ENCODE measurements around the gene NXNL2.

The NXNL2 gene

GRCh38 chr9:88534456-88535225 is at the start of gene NXNL2:
Gene NXNL2, plus strand, starts transcription at chr9:88535178. Its CDS starts 257 bp downstream, at chr9:88535435.
- no peak for DNase-seq

GRCh38 chr9:88488166-88488565 is 46.8 kb upstream of the NXNL2 start:
- no peak for DNase-seq

DNA sequence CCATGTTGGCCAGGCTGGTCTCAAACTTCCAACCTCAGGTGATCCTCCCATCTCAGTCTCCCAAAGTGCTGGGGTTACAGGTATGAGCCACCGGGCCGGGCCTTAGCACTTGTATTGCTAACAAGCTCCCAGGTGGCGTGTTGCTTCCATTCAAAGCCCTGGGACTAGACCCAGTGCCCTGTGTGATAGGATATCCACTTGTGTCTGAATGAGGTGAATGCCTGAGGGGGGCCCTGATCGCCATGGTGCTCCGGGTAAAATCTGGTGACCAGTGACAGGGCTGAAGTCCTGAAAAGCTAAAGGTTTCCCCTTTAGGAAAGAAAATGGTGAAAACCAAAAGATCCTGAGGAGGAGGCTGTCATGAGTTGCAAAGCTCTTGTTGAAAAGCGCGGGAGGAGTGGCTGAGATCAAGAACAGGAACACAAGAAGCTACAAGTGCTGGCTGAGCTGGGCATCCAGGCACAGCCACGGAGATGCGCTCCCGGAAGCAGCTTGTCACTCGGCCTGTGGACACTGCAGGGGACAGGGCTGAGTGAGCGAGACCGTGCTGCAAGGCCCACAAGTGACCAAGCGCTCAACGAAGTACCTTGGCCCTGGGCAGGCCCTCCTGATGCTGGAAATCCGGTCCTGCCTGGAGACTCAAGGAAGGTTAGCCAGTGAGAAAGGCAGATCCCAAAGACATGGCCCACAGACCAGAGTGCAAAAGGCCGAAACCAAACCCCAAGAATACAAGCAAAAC is 39.8 kb upstream of the NXNL2 start:
- DNase-seq: no peak

- no peak for DNase-seq
These were observed 37.8 kb upstream of the NXNL2 start for GRCh38 chr9:88497224-88497623.

DNA sequence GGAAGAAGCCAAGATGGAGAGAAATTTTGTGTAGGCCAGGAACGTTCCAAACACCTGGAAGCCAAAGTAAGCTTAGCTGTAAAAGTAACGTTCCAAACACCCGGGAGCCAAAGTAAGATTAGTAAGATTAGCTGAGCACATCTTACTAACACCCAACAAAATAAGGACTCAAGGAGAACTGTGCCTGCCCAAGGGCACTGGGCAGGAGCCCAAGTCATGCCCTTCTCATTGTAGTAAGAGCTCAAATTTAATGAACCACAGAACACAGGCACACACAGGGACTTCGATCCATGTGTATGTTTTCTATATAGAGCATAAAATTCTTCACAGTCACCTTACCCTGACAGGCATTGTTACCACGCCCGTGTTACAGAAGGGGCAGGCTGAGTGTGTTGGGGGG is 36.1 kb upstream of the NXNL2 start:
- no peak for DNase-seq

DNA sequence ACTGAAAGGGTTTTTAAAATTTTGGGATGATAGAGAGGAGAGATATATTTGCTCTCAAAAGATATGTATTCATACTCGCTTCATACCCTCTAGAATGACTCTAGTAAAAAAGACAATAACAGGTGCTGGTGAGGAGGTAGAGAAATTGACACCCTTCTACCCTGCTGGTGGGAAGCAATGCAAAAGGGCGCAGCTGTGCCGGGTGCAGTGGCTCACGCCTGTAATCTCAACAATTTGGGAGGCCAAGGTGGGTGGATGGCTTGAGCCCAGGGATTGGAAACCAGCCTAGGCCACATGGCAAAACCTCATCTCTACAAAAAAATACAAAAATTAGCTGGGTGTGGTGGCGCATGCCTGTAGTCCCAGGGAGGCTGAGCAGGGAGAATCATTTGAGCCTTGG is 33.9 kb upstream of the NXNL2 start:
- DNase-seq: no peak

DNA sequence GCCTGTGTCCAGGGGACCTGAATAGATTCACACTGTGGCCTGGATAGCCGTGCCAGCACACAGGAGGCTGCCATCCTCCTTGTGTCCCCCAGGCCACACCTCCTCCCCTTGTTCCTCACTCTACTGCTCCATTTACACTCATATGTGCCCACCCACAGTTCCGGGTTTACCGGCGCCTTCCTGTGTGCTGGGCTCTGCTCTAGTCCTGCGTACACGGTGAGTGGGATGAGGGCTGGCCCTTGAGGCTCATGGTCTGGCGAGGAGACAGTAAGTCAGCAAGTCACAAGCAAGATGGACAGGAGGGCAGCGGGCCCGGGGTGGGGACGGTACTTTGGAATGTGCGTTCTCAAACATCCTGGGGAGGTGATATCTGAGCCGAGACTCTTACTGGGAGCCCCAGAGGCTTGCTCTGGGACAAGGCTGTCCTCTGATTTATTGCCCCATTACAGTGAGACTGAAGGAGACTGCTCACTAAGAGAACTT is 32.4 kb upstream of the NXNL2 start:
- no peak for DNase-seq

- DNase-seq: no peak
These were observed 31.7 kb upstream of the NXNL2 start for GRCh38 chr9:88503081-88503844.

DNA sequence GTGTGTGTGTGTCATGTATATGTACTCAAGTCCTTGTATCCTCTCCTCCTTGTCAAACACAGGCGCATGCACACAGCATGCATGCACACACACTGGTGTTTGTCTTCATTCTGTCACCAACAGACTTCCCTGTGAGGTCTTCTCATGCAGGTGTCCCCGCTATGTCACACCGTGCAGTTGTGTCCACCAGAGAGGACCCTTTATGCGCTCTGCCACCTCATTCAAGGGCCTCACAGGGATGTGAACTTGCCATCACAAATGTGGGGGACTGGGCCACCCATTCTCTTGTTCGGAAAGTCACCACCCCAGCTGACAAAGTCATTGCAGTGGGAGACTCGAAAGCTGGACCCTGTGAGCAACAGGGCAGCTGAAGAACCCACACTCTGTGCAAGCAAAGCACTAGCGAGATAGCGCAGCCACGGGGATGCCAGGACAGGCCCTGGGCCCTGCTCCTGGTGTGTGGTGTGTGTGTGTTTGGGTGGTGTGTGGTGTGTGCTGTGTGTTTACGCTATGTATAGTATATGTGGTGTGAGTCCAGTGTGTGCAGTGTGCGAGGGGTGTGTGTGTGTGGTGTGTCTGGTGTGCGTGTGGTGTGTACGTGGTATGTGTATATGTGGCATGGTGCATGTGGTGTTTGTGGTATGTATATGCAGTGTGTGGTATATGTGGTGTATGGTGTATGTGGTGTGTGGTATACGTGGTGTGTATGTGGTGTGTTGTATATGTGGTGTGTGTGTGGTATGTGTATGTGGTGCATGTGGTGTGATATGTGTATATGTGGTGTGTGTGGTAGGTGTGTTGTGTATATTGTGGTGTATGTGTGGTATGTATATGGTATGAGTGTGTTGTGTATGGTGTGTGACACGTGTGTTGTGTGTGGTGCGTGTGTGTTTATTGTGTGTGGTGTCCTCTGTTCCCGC is 30.9 kb upstream of the NXNL2 start:
- no peak for DNase-seq

DNA sequence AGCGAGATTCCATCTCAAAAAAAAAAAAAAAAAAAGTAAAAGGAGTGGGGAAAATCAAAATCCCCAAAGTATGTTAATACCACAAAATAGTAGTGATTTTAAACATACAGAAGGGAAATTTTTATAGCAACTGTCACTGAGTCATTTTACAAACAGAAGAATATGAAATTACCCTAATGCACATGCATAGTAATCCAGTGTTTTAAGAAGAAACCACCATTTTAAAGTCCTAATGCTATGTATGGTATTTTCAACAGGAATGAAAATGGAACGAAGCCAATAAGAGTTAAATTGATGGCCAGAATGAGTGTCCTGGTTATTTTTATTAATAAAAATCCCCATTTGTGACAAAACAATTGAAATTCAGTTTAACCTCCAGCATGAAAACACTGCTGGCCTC is 26.7 kb upstream of the NXNL2 start:
- no peak for DNase-seq

- DNase-seq: no peak
These were observed 23.1 kb upstream of the NXNL2 start for GRCh38 chr9:88511906-88512305.

- no peak for DNase-seq
These were observed 20.7 kb upstream of the NXNL2 start for GRCh38 chr9:88514247-88514646.

DNA sequence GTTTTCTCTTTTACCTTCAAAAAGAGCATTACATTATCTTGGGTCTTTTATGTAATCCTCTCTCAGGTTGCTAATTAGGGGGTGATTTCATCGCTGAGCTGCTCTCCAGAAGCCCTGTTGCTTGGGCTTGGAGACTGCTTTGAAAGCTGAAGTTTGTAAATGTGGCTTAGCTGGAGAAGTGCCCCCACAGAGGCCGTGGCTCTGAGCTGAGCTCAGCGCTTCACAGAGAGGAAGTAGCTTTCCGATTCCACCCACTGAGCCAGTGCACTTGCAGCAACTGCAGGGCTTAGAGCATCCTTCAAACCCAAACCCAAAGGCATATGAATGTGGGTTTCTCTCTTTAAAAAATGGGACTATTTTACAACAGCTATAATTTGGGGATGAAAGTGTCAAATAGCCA is 13.7 kb upstream of the NXNL2 start:
- DNase-seq: no peak

DNA sequence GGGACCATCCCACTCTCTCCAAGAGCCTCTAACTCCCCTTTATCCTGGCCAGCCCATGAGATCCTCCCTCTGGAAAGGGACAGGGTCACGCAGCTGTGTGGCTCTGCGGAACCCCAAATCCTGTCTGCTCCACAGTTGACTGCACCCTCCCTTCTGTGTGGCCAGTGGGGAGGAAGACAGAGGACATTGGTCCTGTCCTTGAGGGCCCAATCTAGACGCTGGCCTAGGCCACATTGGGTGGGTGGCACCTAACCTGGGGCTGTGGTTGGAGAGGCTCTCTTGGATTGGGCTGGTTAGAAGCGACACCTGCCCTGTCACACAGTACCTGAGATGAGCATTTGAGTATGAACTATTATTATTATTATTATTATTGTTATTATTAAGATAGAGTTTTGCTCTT is 12.6 kb upstream of the NXNL2 start:
- DNase-seq: no peak

DNA sequence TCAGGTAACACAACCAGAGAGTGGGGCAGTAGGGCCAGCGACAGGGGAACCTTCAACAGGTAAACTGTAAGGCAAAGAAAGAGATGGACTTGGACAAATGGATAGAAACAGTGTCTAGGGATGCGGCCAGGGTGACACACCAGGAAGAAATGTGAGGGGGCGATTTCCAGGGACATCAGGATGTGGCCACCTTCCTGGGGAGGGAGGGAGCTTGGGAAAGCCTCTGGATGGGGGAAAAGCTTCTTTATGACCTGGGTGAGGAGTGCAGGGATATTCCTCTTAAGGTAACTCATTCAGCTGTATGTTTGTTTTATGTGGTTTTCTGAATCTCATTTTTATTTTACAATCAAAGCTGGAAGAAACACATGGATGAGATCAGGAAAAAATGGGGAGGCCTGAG is 11.9 kb upstream of the NXNL2 start:
- DNase-seq: no peak

- no peak for DNase-seq
These were observed 10.1 kb upstream of the NXNL2 start for GRCh38 chr9:88524911-88525310.

DNA sequence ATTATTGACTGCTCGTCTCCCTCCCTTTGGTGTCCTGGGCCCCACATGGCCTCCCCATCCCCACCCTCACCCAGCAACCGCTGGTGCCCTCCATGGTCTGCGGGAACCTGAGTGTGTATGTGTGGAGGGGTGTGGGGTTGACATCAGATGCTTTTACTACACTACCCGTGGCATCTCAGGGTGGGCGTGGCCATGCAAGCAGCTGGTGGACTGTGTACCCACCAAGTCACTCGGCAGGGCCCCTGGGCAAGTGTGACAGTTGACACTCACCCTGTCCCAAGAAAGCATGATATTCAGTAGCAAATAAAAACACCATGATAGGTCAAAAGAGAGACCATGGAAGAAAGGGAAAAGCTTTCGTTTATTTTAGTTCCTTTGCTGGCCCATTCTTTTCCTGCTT is 7.4 kb upstream of the NXNL2 start:
- no peak for DNase-seq

DNA sequence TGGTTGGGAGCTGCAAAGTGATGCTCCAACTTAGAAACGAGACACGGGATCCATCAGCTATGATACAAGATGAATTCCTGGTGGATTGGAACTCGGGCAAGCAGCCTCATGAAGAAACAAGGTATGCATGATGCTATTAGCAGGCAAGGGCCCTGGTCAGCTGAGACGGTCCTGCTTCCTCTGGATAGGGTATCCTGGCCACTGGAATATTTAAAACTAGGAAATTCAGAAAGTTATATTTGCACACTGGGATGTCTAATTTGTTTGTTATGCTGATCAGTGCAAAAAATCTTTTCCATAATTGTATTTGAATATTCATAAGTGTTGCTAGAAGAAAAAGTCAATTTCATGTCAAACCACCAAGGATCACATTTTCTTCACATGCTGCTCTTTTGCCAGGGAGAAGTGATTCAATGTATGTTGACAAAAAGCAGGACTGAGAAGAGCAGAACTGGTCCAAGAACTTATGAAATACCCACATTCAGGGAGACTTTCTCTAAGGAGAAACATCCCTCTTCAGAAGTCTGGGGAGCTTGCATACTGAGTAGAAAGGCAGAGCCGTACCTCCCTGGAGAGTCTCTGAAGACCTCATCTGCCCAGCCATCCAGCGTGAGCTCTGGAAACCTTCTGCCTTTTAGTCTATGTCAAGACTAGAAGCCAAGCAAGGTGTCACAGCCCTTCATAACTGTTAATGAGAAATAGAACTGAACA is 6.7 kb upstream of the NXNL2 start:
- DNase-seq: no peak

GRCh38 chr9:88529496-88529895 is 5.5 kb upstream of the NXNL2 start:
- DNase-seq: no peak

DNA sequence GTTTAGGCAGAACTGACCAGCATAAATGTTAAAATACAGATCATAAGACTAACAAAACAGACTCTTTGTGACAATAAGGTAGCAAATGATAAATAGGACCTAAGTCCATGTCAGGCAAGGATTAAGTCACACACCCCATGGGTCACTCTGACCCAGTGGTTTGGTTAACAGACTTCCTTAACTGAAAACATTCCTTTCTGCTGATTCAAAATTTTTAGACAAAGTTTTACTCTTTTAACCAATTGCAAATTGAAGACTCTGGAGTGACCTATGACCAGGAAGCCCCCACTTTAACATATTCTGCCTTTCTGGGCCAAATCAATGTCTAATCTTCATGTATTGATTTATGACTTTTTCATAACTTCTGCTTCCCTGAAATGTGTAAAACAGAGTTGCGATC is 4.9 kb upstream of the NXNL2 start:
- no peak for DNase-seq

DNA sequence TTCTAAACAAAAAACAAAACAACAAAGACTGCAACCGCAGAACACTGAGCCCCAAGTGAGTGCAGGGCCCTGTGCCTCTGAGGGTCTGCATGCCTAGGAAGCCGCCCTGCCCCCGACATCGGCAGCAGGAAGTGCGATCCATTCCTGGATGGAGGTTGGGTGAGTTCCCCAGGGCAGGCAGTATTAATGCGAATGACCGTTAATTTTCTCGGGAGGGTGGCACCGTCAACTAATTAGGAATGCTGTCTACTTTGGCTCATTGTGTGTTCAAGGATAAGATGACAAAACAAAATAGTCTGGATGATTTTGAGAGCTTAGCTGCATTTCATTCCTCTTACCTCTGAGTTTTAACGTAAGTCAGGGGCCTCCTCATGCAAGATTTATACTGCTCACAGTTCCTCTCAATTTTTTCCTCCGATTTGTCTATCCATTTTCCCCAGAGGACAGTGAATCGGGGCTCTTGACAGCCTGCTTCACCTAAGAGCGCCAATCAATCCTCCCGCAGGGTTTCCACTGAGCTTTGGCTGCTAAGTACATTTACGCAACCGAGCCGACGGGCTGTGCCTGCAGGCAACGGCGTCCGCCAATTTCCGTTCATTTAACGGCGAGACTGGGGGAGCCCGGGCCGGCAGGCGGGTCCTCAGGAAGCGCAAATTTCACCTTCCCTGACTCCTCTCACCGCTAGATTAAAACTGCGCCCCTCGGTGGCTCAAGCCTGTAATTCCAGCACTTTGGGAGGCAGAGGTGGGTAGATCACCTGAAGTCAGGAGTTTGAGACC is 2.9 kb upstream of the NXNL2 start:
- DNase-seq: no peak
